HepG2 (cell line): Measurements from ENCODE around the gene XRCC2. TPM values are rescaled to one million over a fixed set of nuclear protein-coding genes. Genes with fewer than 3 reads are reported as not detected.
A peak's percentile ranks its signal among the peaks of the same experiment; 100 is the strongest.
"Not testable (repeated sequence)": the region's sequence is repeated elsewhere in the genome, so short reads cannot be mapped to it uniquely, and the experiment has no call there.

Experiments
- ATAC-seq: fragments of 200-7000 bp; cut with Tn5 transposase; 3 replicates; pipeline ENCODE4 v1.9.1; 2020; ENCODE audit warnings: mild to moderate bottlenecking, moderate library complexity
- BruUV-seq: library from RNA; stranded (reverse); fragments of 400-500 nt; replicated peaks from 2 replicates; lab custom pipeline; 2021; lab: Mats Ljungman, UMichigan
- CTCF ChIA-PET: fragments of 300-600 bp; formaldehyde crosslinking; extraction: SDS; loops from one replicate; lab custom pipeline; 2021; ENCODE audit warnings: low total read pairs, inconsistent platforms, low intra/inter-chr PET ratio; lab: Yijun Ruan, JAX
- POLR2A ChIA-PET: fragments of 350-600 bp; sonication (Branson Sonifier 250); formaldehyde crosslinking; loops from one replicate; lab custom pipeline; 2020; ENCODE audit warnings: antibody characterized with exemption, inconsistent platforms; lab: Yijun Ruan, JAX
- DNase-seq: peaks from one replicate; pipeline ENCODE4 v3.0.0-alpha.2; 2015; ENCODE audit warnings: low spot score
- FAIRE-seq: peaks from 3 replicates; lab custom pipeline; 2011; peaks lifted over from hg19 to GRCh38; lab: Jason Lieb, UNC
- H2AFZ ChIP-seq: one replicate; pipeline ENCODE4 v1.6.1; 2011; ENCODE audit warnings: low read length, inconsistent platforms
- H3K27ac ChIP-seq: fragments of 300-600 bp; 3 replicates; pipeline ENCODE4 v1.8.0; 2011; ENCODE audit warnings: mixed run types, mild to moderate bottlenecking, mixed read lengths, low read length, inconsistent platforms; ENCODE audit not compliant: insufficient read depth; ENCODE audit errors: extremely low read length
- H3K27me3 ChIP-seq, 2 experiments: fragments of 200-600 bp in 1 of 2; 2 replicates in 1 of 2; 3 replicates in 1 of 2; pipeline versions ENCODE4 v1.6.0 to v1.8.0; 2011; ENCODE audit warnings: low read length in 2 of 2, mild to moderate bottlenecking in 2 of 2, moderate library complexity in 2 of 2, inconsistent platforms in 1 of 2; ENCODE audit not compliant: insufficient read depth in 2 of 2, control insufficient read depth in 1 of 2
- H3K36me3 ChIP-seq, 2 experiments: fragments of 200-600 bp in 1 of 2; replicated peaks in 1 of 2; 2 replicates in 1 of 2; 3 replicates in 1 of 2; pipeline versions ENCODE4 v1.5.1 to v1.8.0; 2011; ENCODE audit warnings: low read length in 2 of 2, inconsistent platforms in 1 of 2; ENCODE audit not compliant: insufficient read depth in 2 of 2, control insufficient read depth in 1 of 2
- H3K4me1 ChIP-seq: 2 replicates; pipeline ENCODE4 v1.5.1; 2012; ENCODE audit warnings: low read length, inconsistent platforms; ENCODE audit not compliant: insufficient read depth
- H3K4me2 ChIP-seq: 2 replicates; pipeline ENCODE4 v1.6.0; 2011; ENCODE audit warnings: low read depth, low read length, inconsistent platforms
- H3K4me3 ChIP-seq, 3 experiments: fragments of 200-600 bp in 1 of 3; sonication (generic), shearing (Covaris generic) in 1 of 3; replicated peaks in 1 of 3; 2 replicates each; pipeline ENCODE4 v1.5.1; 2011 to 2016; ENCODE audit warnings: low read length in 3 of 3, inconsistent platforms in 2 of 3, low read depth in 2 of 3, mild to moderate bottlenecking in 2 of 3, control low read depth in 1 of 3, mixed read lengths in 1 of 3; ENCODE audit not compliant: insufficient read depth in 1 of 3
- H3K79me2 ChIP-seq: one replicate; pipeline ENCODE4 v1.6.1; 2011; ENCODE audit warnings: low read length, inconsistent platforms; ENCODE audit not compliant: insufficient read depth
- H3K9ac ChIP-seq: 2 replicates; pipeline ENCODE4 v1.6.0; 2011; ENCODE audit warnings: mild to moderate bottlenecking, low read depth, low read length, inconsistent platforms; ENCODE audit not compliant: insufficient read depth
- H3K9me3 ChIP-seq: 2 replicates; pipeline ENCODE4 v1.5.1; 2012; ENCODE audit warnings: mild to moderate bottlenecking, low read length
- H4K20me1 ChIP-seq: 2 replicates; pipeline ENCODE4 v1.6.0; 2011; ENCODE audit warnings: inconsistent platforms, mild to moderate bottlenecking, low read length, moderate library complexity; ENCODE audit not compliant: insufficient read depth
- ADNP ChIP-seq: sonication (generic); formaldehyde crosslinking; IDR thresholded peaks from 2 replicates; pipeline ENCODE4 v1.4.0; 2020; ENCODE audit warnings: missing genetic modification reagents
- NFYB ChIP-seq: sonication (generic); formaldehyde crosslinking; IDR thresholded peaks from 2 replicates; pipeline ENCODE4 v1.4.0; 2020; ENCODE audit warnings: missing genetic modification reagents
- NFYC ChIP-seq: IDR thresholded peaks from 2 replicates; pipeline ENCODE4 v1.6.1; 2016; ENCODE audit warnings: missing genetic modification reagents, missing compliant biosample characterization
- ONECUT2 ChIP-seq: sonication (generic); formaldehyde crosslinking; IDR thresholded peaks from 2 replicates; pipeline ENCODE4 v1.4.0; 2020; ENCODE audit warnings: missing genetic modification reagents
- ZBTB7B ChIP-seq: sonication (generic); formaldehyde crosslinking; IDR thresholded peaks from 2 replicates; pipeline ENCODE4 v1.4.0; 2020; ENCODE audit warnings: missing genetic modification reagents
- ZMYM4 ChIP-seq: sonication (generic); formaldehyde crosslinking; IDR thresholded peaks from 2 replicates; pipeline ENCODE4 v1.8.1; 2023; ENCODE audit warnings: mild to moderate bottlenecking, missing genetic modification reagents
- WGBS: methylation state at CpG from one replicate; pipeline ENCODE4 v1.1.6; 2017; ENCODE audit warnings: low lambda C conversion rate; 5-methylcytosine and 5-hydroxymethylcytosine counted together
- in situ Hi-C: cut with HindIII; loops from 2 replicates; pipeline ENCODE4 v1.10.0; 2017; ENCODE audit warnings: low pct_unique_long_range_greater_than_20kb; ENCODE audit not compliant: extremely low pct_ligation_motif_present
- intact Hi-C: fragments of 100-400 bp; cut with micrococcal nuclease; formaldehyde crosslinking; loops from one replicate; pipeline ENCODE4 v1.10.0; 2022; ENCODE audit not compliant: unreplicated experiment
- polyA plus RNA-seq, 8 experiments: library from polyadenylated mRNA; depleted of rRNA in 3 of 8; stranded (reverse) in 7 of 8; unstranded in 1 of 8; fragments of >200 nt; fragmentation: Illumina TruSeq in 4 of 8; extraction: Trizol in 4 of 8; gene quantifications; 2 replicates each; pipeline versions ENCODE4 v1.2.1 to v1.2.3, GENCODE V29; 2011 to 2016; ENCODE audit warnings: low read depth in 4 of 8, missing spikeins in 1 of 8, mixed read lengths in 1 of 8; ENCODE audit not compliant: insufficient read depth in 1 of 8
- total RNA-seq, 5 experiments: library from RNA; depleted of rRNA; stranded (reverse); fragments of >200 nt; fragmentation: Illumina TruSeq; extraction: Trizol; gene quantifications; 2 replicates each; pipeline ENCODE4 v1.2.3, GENCODE V29; 2016; ENCODE audit warnings: low read depth in 1 of 5
- TF ChIP-seq, protein P1 (sequence below): sonication (generic); formaldehyde crosslinking; IDR thresholded peaks from 2 replicates; pipeline ENCODE4 v1.4.0; 2020; ENCODE audit warnings: missing genetic modification reagents, mild to moderate bottlenecking, borderline replicate concordance

XRCC2 gene
- total and polyA plus RNA-seq, 2 of the 13 experiments (the other 11 are each of a cell fraction or from before 2014, with no cell fraction given): 3.8 to 14.5 TPM

DNA sequence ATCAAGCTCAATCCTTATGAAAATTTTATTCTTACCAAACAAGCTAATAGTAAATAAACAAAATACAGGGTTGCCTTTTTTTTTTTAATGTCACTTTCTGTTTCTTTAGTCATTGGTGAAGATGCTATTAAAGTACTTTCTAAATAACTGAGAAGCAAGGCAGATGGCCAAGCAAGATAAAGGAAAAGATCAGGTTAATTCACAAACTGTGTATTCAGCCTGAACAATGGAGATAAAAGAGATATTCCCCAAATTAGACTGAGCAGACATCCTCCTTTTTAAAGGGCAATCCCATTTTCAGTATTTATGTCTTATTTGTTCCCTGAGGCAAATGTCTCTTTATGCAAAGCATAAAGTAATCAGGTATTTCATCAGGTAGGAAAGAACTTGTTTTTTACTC, 23.1 kb upstream of the XRCC2 start (continued):
- TF ChIP-seq ONECUT2 (CRISPR knock-in tag) (no peak), ADNP (CRISPR knock-in tag) (no peak), ZBTB7B (CRISPR knock-in tag) (no peak)

DNA sequence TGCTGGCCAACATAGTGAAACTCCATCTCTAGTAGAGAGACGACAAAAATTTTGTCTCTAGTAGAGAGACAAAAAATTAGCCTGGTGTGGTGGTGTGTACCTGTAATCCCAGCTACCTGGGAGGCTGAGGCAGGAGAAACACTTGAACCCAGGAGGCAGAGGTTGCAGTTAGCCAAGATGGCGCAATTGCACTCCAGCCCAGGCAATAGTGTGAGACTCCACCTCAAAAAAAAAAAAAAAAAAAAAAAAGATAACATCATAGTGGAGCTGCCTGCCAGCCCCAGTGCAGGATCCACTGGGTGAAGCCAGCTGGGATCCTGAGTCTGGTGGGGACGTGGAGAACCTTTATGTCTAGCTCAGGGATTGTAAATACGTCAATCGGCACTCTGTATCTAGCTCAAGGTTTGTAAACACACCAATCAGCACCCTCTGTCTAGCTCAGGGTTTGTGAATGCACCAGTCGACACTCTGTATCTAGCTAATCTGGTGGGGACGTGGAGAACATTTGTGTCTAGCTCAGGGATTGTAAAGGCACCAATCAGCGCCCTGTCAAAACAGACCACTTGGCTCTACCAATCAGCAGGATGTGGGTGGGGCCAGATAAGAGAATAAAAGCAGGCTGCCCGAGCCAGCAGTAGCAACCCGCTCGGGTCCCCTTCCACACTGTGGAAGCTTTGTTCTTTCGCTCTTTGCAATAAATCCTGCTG, 21.5 kb upstream of the XRCC2 start:
- ATAC-seq, intact Hi-C loops, H3K4me1 ChIP-seq, H3K4me3 ChIP-seq, H3K79me2 ChIP-seq, DNase-seq, CTCF ChIA-PET, H4K20me1 ChIP-seq, H3K27ac ChIP-seq: not testable (repeated sequence)
- peak overlapping the region; percentile 18; the same call in 1 of the 2 replicates for H3K4me2 ChIP-seq
- WGBS: 43% methylated on average over 12 of the region's 12 CpGs
- TF ChIP-seq, protein P1, sequence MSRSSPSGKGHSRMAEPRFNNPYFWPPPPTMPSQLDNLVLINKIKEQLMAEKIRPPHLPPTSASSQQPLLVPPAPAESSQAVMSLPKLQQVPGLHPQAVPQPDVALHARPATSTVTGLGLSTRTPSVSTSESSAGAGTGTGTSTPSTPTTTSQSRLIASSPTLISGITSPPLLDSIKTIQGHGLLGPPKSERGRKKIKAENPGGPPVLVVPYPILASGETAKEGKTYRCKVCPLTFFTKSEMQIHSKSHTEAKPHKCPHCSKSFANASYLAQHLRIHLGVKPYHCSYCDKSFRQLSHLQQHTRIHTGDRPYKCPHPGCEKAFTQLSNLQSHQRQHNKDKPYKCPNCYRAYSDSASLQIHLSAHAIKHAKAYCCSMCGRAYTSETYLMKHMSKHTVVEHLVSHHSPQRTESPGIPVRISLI (CRISPR knock-in tag): peak; percentile 38; the same call in 1 of the 2 replicates
- TF ChIP-seq NFYB (CRISPR knock-in tag) (peak; percentile 70), NFYC (peak; percentile 60), ZMYM4 (CRISPR knock-in tag) (peak; percentile 55; the same call in 1 of the 2 replicates)
- TF ChIP-seq, all 625 proteins: peak for 4; not testable (repeated sequence) for 621
- POLR2A ChIA-PET, H2AFZ ChIP-seq, in situ Hi-C loops, FAIRE-seq, H3K27me3 ChIP-seq, BruUV-seq, H3K9me3 ChIP-seq, H3K36me3 ChIP-seq, H3K9ac ChIP-seq: not testable (repeated sequence)

DNA sequence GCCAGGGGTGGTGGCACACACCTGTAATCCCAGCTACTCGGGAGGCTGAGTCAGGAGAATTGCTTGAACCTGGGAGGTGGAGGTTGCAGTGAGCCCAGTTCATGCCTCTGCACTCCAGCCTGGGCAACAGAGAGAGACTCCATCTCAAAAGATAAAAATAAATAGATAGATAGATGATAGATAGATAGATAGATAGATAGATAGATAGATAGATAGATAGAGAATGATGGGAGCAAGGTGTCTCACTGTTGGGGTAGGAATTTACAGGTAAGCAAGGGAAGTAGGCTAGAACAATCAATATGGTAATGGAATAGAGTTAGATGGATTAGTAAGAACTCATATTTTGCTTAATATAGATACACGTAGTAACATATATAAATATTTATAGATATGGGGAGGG, 16.3 kb upstream of the XRCC2 start:
- ATAC-seq, H3K4me1 ChIP-seq, H3K9ac ChIP-seq, POLR2A ChIA-PET, CTCF ChIA-PET, intact Hi-C loops, H3K4me3 ChIP-seq, FAIRE-seq, DNase-seq, H3K4me2 ChIP-seq, BruUV-seq, H4K20me1 ChIP-seq, H3K36me3 ChIP-seq, in situ Hi-C loops, H3K79me2 ChIP-seq, H2AFZ ChIP-seq, H3K27ac ChIP-seq, H3K27me3 ChIP-seq, H3K9me3 ChIP-seq: not testable (repeated sequence)
- WGBS: 28% methylated on average over 2 of the region's 2 CpGs
